Type B pancreatic cell (in vitro differentiated cells): ENCODE results near the gene MDN1. TPM values are rescaled to one million over a fixed set of nuclear protein-coding genes. Genes with fewer than 3 reads are reported as not detected.
A peak's percentile ranks its signal among the peaks of the same experiment; 100 is the strongest.
"Not testable (repeated sequence)": the region's sequence is repeated elsewhere in the genome, so short reads cannot be mapped to it uniquely, and the experiment has no call there.

ENCODE experiments used
- DNase-seq: peaks from one replicate; pipeline ENCODE4 v3.0.0; 2021; ENCODE audit warnings: mixed read lengths; ENCODE audit not compliant: unreplicated experiment; ENCODE audit errors: extremely low spot score
- H3K27ac Mint-ChIP-seq: 2 replicates; pipeline ENCODE4 v1.8.0; 2021; ENCODE audit warnings: mild to moderate bottlenecking, mixed read lengths
- H3K27me3 Mint-ChIP-seq: 2 replicates; pipeline ENCODE4 v1.8.0; 2021; ENCODE audit warnings: mixed read lengths
- H3K36me3 Mint-ChIP-seq: 2 replicates; pipeline ENCODE4 v1.8.0; 2021; ENCODE audit warnings: mixed read lengths
- H3K4me1 Mint-ChIP-seq: one replicate; pipeline ENCODE4 v1.8.0; 2021; ENCODE audit warnings: mixed read lengths; ENCODE audit not compliant: unreplicated experiment
- H3K4me3 Mint-ChIP-seq: 2 replicates; pipeline ENCODE4 v1.8.0; 2021; ENCODE audit warnings: mild to moderate bottlenecking, mixed read lengths
- H3K9me3 Mint-ChIP-seq: 2 replicates; pipeline ENCODE4 v1.8.0; 2021; ENCODE audit warnings: mixed read lengths
- total RNA-seq: library from RNA; stranded (reverse); gene quantifications from 2 replicates; pipeline ENCODE4 v1.2.1, GENCODE V29; 2021; ENCODE audit warnings: low replicate concordance
- TF ChIP-seq, protein P1 (sequence below): fragments of 200-600 bp; sonication (generic); conservative IDR thresholded peaks from 2 replicates; pipeline ENCODE4 v1.5.0; 2021; ENCODE audit warnings: antibody characterized with exemption, mild to moderate bottlenecking

The MDN1 gene
- total RNA-seq, 1 donor from 2014 or later = 43.1 TPM

DNA sequence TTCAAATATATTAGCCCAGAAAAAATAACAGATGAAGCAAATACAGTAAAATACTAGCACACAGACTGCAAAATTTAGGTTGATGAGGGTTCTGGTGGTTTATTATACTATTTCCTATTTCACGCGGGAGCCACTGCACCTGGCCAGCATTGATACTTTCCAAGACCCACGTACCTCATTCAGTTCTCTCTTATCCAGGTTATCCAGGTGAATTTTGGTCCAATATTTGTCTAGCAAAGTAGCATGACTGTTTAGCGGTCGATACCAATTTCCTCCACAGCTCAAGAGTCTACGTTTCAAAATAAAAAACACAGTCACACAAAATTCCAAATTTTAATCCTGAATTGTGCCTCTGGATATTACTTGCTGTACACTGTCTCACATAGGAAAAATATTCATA lies 34.8 kb downstream of the MDN1 start:
- TF ChIP-seq, protein P1, sequence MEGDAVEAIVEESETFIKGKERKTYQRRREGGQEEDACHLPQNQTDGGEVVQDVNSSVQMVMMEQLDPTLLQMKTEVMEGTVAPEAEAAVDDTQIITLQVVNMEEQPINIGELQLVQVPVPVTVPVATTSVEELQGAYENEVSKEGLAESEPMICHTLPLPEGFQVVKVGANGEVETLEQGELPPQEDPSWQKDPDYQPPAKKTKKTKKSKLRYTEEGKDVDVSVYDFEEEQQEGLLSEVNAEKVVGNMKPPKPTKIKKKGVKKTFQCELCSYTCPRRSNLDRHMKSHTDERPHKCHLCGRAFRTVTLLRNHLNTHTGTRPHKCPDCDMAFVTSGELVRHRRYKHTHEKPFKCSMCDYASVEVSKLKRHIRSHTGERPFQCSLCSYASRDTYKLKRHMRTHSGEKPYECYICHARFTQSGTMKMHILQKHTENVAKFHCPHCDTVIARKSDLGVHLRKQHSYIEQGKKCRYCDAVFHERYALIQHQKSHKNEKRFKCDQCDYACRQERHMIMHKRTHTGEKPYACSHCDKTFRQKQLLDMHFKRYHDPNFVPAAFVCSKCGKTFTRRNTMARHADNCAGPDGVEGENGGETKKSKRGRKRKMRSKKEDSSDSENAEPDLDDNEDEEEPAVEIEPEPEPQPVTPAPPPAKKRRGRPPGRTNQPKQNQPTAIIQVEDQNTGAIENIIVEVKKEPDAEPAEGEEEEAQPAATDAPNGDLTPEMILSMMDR = no peak
- no peaks in the 10 kb centered on the region for H3K27me3 Mint-ChIP-seq
- H3K36me3 Mint-ChIP-seq = peaks cover 60% of the 10 kb centered on the region
- no peak overlapping the region for H3K27ac Mint-ChIP-seq
- no peaks in the 10 kb centered on the region for H3K9me3 Mint-ChIP-seq
- H3K4me1 Mint-ChIP-seq = no peaks in the 10 kb centered on the region
- no peak for DNase-seq
- no peak overlapping the region for H3K4me3 Mint-ChIP-seq

DNA sequence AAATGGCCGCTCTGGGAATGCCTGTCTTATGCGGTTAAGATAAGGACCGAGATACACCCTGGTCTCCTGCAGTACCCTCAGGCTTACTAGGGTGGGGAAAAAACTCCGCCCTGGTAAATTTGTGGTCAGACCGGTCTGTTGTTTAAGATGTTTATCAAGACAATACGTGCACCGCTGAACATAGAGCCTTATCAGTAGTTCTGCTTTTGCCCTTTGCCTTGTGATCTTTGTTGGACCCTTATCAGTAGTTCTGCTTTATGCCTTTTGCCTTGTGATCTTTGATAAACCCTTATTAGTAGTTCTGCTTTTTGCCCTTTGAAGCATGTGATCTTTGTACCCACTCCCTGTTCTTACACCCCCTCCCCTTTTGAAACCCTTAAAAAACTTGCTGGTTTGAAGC lies 36.3 kb downstream of the MDN1 start:
- not testable (repeated sequence) for H3K27ac Mint-ChIP-seq, H3K9me3 Mint-ChIP-seq, H3K27me3 Mint-ChIP-seq, H3K4me1 Mint-ChIP-seq, DNase-seq, H3K4me3 Mint-ChIP-seq
- H3K36me3 Mint-ChIP-seq = peaks cover 54% of the 10 kb centered on the region

DNA sequence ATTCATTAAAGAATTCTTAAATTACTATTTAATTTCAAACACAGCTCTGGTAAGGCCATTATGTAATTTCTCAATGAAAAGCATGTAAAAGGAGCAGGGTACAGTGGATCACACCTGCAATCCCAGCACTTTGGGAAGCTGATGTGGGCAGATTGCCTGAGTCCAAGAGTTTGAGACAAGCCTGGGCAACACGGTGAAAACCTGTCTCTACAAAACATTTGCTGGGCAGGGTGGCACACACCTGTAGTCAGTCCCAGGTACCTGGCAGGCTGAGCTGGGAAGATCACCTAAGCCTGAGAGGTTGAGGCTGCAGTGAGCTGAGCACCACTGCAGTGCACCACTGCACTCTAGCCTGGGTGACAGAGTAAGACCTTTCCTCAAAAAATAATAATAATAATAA lies 37.4 kb downstream of the MDN1 start:
- H3K4me1 Mint-ChIP-seq = no peaks in the 10 kb centered on the region
- no peak overlapping the region for H3K4me3 Mint-ChIP-seq
- DNase-seq = no peak
- H3K9me3 Mint-ChIP-seq = no peaks in the 10 kb centered on the region
- no peak overlapping the region for H3K27ac Mint-ChIP-seq
- peaks cover 53% of the 10 kb centered on the region for H3K36me3 Mint-ChIP-seq
- TF ChIP-seq, protein P1 = no peak
- no peaks in the 10 kb centered on the region for H3K27me3 Mint-ChIP-seq

DNA sequence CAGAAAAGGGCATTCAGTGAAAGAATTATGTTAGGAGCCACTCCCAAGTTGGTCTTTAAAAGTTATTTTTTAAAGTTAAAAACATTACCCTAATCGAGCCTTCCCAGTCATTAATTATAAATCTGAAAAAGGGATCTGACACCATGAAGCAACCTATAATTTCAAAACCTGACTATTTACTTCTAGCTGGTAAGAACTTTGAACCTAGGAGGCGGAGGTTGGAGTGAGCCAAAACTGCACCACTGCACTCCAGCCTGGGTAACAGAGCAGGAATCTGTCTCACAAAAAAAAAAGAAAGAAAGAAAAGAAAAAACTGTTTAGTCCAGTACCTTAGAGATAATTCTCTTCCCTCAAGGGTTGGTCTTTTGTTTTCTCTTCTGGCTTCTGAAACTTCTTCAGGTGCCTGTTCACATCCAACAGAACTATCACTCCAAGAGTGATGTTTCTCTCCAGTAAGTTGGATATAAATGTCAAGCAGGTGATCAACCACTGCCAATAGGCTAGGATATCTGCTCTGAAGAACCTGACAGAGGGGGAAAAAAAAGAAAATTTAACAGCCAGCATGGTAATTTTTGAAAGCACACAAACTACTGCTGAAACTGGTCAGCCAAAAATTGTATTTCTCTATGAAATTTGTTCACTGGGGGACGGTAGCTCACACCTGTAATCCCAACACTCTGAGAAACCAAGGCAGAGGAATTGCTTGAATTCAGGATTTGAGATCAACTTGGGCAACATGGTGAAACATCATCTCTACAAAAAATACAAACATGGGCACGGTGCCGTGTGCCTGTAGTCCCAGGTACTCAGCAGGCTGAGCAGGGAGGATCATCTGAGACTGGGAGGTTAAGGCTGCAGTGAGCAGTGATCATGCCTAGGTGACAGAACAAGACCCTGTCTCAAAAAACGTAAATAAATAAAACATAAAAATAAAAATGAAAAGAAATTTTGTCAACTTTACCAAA lies 38.2 kb downstream of the MDN1 start:
- no peaks in the 10 kb centered on the region for H3K4me1 Mint-ChIP-seq
- H3K9me3 Mint-ChIP-seq = no peaks in the 10 kb centered on the region
- no peak overlapping the region for H3K4me3 Mint-ChIP-seq
- no peak overlapping the region for H3K27ac Mint-ChIP-seq
- peaks cover 51% of the 10 kb centered on the region for H3K36me3 Mint-ChIP-seq
- H3K27me3 Mint-ChIP-seq = no peaks in the 10 kb centered on the region
- TF ChIP-seq, protein P1 = no peak
- DNase-seq = no peak

DNA sequence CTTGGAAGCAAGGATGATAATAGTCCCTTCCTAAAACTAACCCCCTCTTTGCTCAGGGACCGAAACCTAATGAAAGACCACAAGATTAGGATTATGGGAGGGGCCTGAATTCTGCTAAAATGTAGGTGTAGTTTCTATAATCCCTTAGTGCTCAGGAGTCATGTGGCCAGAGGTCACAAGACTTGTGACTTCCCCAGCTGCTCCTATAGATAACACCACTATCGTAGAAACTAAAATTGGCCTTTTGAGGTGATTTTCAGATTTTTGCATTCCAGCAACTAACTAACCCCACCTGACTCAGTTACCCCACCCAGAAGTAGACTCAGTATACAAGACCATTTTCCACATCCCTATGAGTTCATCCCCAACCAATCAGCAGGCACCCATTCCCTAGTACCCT lies 42.1 kb downstream of the MDN1 start:
- no peak for DNase-seq
- H3K27ac Mint-ChIP-seq = no peak overlapping the region
- TF ChIP-seq, protein P1 = no peak
- H3K36me3 Mint-ChIP-seq = peaks cover 28% of the 10 kb centered on the region
- no peaks in the 10 kb centered on the region for H3K27me3 Mint-ChIP-seq
- no peaks in the 10 kb centered on the region for H3K9me3 Mint-ChIP-seq
- H3K4me1 Mint-ChIP-seq = no peaks in the 10 kb centered on the region
- no peak overlapping the region for H3K4me3 Mint-ChIP-seq

DNA sequence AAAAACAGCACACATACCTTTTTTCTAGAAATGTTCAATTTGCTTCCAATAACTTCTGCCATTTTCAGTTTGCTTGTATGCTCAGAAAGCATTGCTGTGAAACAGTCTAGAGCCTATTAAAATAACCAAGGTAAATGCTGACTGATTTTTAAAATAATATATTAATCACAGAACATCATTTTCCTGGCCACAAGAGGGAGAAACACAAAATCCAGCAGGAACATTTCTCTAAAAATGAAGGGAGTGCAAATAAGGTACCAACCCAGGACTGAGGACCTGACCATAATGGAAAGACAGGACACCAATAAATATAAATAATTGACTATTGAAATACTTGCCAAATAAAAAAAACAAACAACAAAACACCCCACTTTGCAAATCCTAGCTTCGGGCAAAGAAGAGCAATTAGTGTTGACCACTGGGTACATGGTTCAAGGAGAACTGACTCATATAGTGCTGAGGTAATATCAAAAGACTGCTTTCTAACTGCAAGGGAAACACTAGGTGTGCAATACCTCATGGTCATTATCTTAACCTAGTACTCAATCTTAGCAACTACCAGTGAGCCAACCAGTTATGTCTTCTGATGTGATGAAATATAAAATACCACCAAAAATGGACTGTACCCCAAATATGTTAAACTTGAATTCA lies 42.9 kb downstream of the MDN1 start:
- H3K9me3 Mint-ChIP-seq = no peaks in the 10 kb centered on the region
- H3K27ac Mint-ChIP-seq = no peak overlapping the region
- no peak overlapping the region for H3K4me3 Mint-ChIP-seq
- no peaks in the 10 kb centered on the region for H3K27me3 Mint-ChIP-seq
- H3K36me3 Mint-ChIP-seq = peaks cover 23% of the 10 kb centered on the region
- no peaks in the 10 kb centered on the region for H3K4me1 Mint-ChIP-seq
- DNase-seq = no peak
- TF ChIP-seq, protein P1 = peak; percentile 38
